HEK293 (cell line): ENCODE data around the gene TNFRSF21.

Source experiments
- CTCF ChIA-PET: fragments of 350-600 bp; formaldehyde crosslinking; extraction: SDS; loops from one replicate; lab custom pipeline; 2021; ENCODE audit warnings: antibody characterized with exemption; lab: Yijun Ruan, JAX
- POLR2A ChIA-PET: fragments of 300-600 bp; formaldehyde crosslinking; extraction: SDS; loops from one replicate; lab custom pipeline; 2020; ENCODE audit warnings: antibody characterized with exemption, inconsistent platforms; lab: Yijun Ruan, JAX
- H3K27ac ChIP-seq: fragments of 200-500 bp; sonication (Bioruptor generic); 2 replicates; pipeline ENCODE4 v1.5.1; 2014; ENCODE audit warnings: low read depth, low read length, control low read depth, inconsistent platforms; ENCODE audit errors: extremely low read depth
- H3K36me3 ChIP-seq, 2 experiments: fragments of 200-500 bp in 1 of 2; sonication (Bioruptor generic) in 1 of 2; 1 replicate in 1 of 2; 2 replicates in 1 of 2; pipeline ENCODE4 v1.5.1; 2014 to 2017; ENCODE audit warnings: inconsistent platforms in 2 of 2, low read length in 2 of 2; ENCODE audit not compliant: control insufficient read depth in 2 of 2, insufficient read depth in 1 of 2
- H3K4me1 ChIP-seq: fragments of 200-500 bp; sonication (Bioruptor generic); 2 replicates; pipeline ENCODE4 v1.5.1; 2014; ENCODE audit warnings: mild to moderate bottlenecking, low read length, inconsistent platforms; ENCODE audit not compliant: control insufficient read depth, insufficient read depth
- H3K4me3 ChIP-seq: 2 replicates; pipeline ENCODE4 v1.5.1; 2011; ENCODE audit warnings: low read depth, mild to moderate bottlenecking, control low read depth, low read length, moderate library complexity
- H3K9me3 ChIP-seq: fragments of 200-500 bp; sonication (Bioruptor generic); 2 replicates; pipeline ENCODE4 v1.5.1; 2014; ENCODE audit warnings: low read depth, low read length, inconsistent platforms; ENCODE audit not compliant: control insufficient read depth, insufficient read depth
- HOXA7 ChIP-seq: sonication (generic); formaldehyde crosslinking; IDR thresholded peaks from 2 replicates; pipeline ENCODE4 v1.8.1; 2022; ENCODE audit warnings: missing genetic modification reagents, borderline replicate concordance
- KLF7 ChIP-seq: fragments of 450-650 bp; formaldehyde crosslinking; IDR thresholded peaks from 2 replicates; pipeline ENCODE4 v1.5.1; 2016; ENCODE audit warnings: missing biosample characterization, missing genetic modification characterization, borderline replicate concordance
- REST ChIP-seq: fragments of 450-650 bp; formaldehyde crosslinking; IDR thresholded peaks from 2 replicates; pipeline ENCODE4 v1.5.1; 2016; ENCODE audit warnings: missing biosample characterization, missing genetic modification characterization
- SCRT1 ChIP-seq: fragments of 450-650 bp; formaldehyde crosslinking; IDR thresholded peaks from 2 replicates; pipeline ENCODE4 v1.5.1; 2016; ENCODE audit warnings: missing biosample characterization, missing genetic modification characterization, borderline replicate concordance
- TCF7L2 ChIP-seq: IDR thresholded peaks from 2 replicates; pipeline ENCODE4 v1.6.1; 2011; ENCODE audit warnings: low read depth, mild to moderate bottlenecking, inconsistent platforms, low read length, moderate library complexity, borderline replicate concordance
- ZBTB6 ChIP-seq: fragments of 450-650 bp; formaldehyde crosslinking; IDR thresholded peaks from 2 replicates; pipeline ENCODE4 v1.5.1; 2017; ENCODE audit warnings: missing biosample characterization, missing genetic modification characterization
- ZBTB8A ChIP-seq: fragments of 450-650 bp; formaldehyde crosslinking; IDR thresholded peaks from 2 replicates; pipeline ENCODE4 v1.5.1; 2016; ENCODE audit warnings: missing biosample characterization, missing genetic modification characterization
- ZNF302 ChIP-seq: fragments of 450-650 bp; formaldehyde crosslinking; IDR thresholded peaks from 2 replicates; pipeline ENCODE4 v1.5.1; 2016; ENCODE audit warnings: missing biosample characterization, missing genetic modification characterization, low read depth
- ZNF335 ChIP-seq: fragments of 450-650 bp; formaldehyde crosslinking; conservative IDR thresholded peaks from 2 replicates; pipeline ENCODE4 v1.5.1; 2016; ENCODE audit warnings: missing biosample characterization, missing genetic modification characterization
- ZNF341 ChIP-seq: fragments of 450-650 bp; formaldehyde crosslinking; IDR thresholded peaks from 2 replicates; pipeline ENCODE4; 2016; ENCODE audit warnings: low read depth, missing biosample characterization, missing genetic modification characterization
- ZNF423 ChIP-seq: fragments of 450-650 bp; formaldehyde crosslinking; IDR thresholded peaks from 2 replicates; pipeline ENCODE4 v1.5.1; 2016; ENCODE audit warnings: missing biosample characterization, missing genetic modification characterization
- ZNF658 ChIP-seq: fragments of 450-650 bp; formaldehyde crosslinking; IDR thresholded peaks from 2 replicates; pipeline ENCODE4; 2016; ENCODE audit warnings: missing biosample characterization, missing genetic modification characterization
- ZNF677 ChIP-seq: fragments of 450-650 bp; IDR thresholded peaks from 2 replicates; pipeline ENCODE4 v1.5.0; 2018; ENCODE audit warnings: missing biosample characterization, mild to moderate bottlenecking, missing genetic modification characterization, moderate library complexity
- ZNF692 ChIP-seq: fragments of 450-650 bp; formaldehyde crosslinking; IDR thresholded peaks from 2 replicates; pipeline ENCODE4 v1.5.1; 2016; ENCODE audit warnings: missing biosample characterization, missing genetic modification characterization
- ZNF830 ChIP-seq: fragments of 450-650 bp; IDR thresholded peaks from 2 replicates; pipeline ENCODE4 v1.5.0; 2018; ENCODE audit warnings: missing biosample characterization, missing genetic modification characterization, low read depth, mild to moderate bottlenecking, moderate library complexity
- ZNF843 ChIP-seq: fragments of 450-650 bp; formaldehyde crosslinking; IDR thresholded peaks from 2 replicates; pipeline ENCODE4 v1.5.1; 2016; ENCODE audit warnings: missing biosample characterization, missing genetic modification characterization
- TF ChIP-seq, protein P1 (sequence below): fragments of 450-650 bp; formaldehyde crosslinking; IDR thresholded peaks from 2 replicates; pipeline ENCODE4 v1.5.1; 2016; ENCODE audit warnings: missing biosample characterization, missing genetic modification characterization

The TNFRSF21 gene

DNA sequence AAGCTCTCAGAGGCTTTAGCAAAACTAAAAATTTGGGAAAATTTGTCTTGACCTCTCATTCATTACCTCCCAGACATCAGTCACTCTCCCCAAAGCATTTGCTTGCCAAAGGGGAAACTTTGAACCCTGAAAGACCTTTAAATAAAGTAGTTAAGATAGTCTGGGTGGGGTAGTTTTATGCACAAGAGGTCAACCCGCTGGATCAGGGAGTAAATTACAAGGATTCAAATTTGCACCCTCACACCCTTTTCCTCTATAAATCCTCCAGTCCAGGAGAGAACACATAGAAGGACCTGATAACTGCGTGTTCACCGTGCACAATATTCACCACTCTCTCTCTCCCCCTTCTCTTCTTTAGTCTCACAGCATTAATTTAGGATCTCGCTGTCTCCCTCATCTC, 36.1 kb upstream of the TNFRSF21 start (continued):
- no peak for TF ChIP-seq TCF7L2

DNA sequence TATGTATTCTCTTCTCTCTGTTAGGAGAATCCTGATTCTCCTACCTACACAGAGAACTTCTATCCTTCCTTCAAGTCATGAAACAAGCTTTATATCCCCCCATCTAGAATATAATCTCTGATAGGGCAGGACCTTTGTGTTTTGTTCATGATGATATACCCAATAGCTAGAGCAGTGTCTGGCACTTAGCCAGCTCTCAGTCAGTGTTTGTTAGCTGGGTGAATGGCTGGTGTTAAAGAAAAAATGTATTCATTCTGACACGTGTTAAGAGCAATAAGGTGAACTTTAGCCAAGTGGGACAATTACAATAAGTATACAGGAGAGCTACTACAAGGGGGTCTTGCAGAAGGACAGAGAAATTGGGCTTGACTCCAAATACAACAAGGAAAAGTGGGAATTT, 34.3 kb upstream of the TNFRSF21 start:
- CTCF ChIA-PET = interaction anchor here (0.5 kb wide), 1 partner anchor 69 kb away, joined by 3 read pairs; no protein-coding TSS in a partner anchor
- H3K4me3 ChIP-seq = no peak overlapping the region
- TF ChIP-seq SCRT1 (tag by site-specific recombination) (no peak), ZNF843 (no peak), ZNF830 (tag by site-specific recombination) (no peak), ZNF335 (tag by site-specific recombination) (no peak), ZNF423 (no peak)
- TF ChIP-seq, all 188 proteins: peak for 0
- no peak overlapping the region for H3K27ac ChIP-seq
- POLR2A ChIA-PET = no interaction called here
- H3K4me1 ChIP-seq = peaks cover 12% of the 10 kb centered on the region
- H3K36me3 ChIP-seq = no peaks in the 10 kb centered on the region
- no peaks in the 10 kb centered on the region for H3K9me3 ChIP-seq

- peaks cover 12% of the 10 kb centered on the region for H3K4me1 ChIP-seq
- H3K36me3 ChIP-seq = no peaks in the 10 kb centered on the region
- ChIA-PET CTCF (interaction anchor here (0.5 to 0.6 kb wide), 2 partner anchors 70 to 163 kb away, joined by 3 read pairs; no protein-coding TSS in a partner anchor), POLR2A (no interaction called here)
- no peaks in the 10 kb centered on the region for H3K9me3 ChIP-seq
- H3K27ac ChIP-seq = no peak overlapping the region
- no peak overlapping the region for H3K4me3 ChIP-seq
- TF ChIP-seq ZNF302 (tag by site-specific recombination) (no peak), KLF7 (tag by site-specific recombination) (no peak), TCF7L2 (no peak), ZNF341 (tag by site-specific recombination) (no peak), ZBTB8A (tag by site-specific recombination) (no peak), ZNF692 (no peak), ZBTB6 (no peak), ZNF677 (tag by site-specific recombination) (no peak), REST (tag by site-specific recombination) (no peak), ZNF658 (tag by site-specific recombination) (no peak), HOXA7 (CRISPR knock-in tag) (no peak)
- TF ChIP-seq, protein P1, sequence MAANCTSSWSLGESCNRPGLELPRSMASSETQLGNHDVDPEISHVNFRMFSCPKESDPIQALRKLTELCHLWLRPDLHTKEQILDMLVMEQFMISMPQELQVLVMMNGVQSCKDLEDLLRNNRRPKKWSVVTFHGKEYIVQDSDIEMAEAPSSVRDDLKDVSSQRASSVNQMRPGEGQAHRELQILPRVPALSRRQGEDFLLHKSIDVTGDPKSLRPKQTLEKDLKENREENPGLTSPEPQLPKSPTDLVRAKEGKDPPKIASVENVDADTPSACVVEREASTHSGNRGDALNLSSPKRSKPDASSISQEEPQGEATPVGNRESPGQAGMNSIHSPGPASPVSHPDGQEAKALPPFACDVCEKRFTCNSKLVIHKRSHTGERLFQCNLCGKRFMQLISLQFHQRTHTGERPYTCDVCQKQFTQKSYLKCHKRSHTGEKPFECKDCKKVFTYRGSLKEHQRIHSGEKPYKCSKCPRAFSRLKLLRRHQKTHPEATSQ = no peak
Measured at GRCh38 chr6:47343600-47343999, 33.9 kb upstream of the TNFRSF21 start.
